SK-N-SH (cell line): Measurements from ENCODE around the gene CELSR1. TPM values are rescaled to one million over a fixed set of nuclear protein-coding genes. Genes with fewer than 3 reads are reported as not detected.

Experiments used
- CTCF ChIA-PET: fragments of 300-600, 350-600 bp; formaldehyde crosslinking; extraction: SDS; loops from one replicate; lab custom pipeline; 2021; lab: Yijun Ruan, JAX
- POLR2A ChIA-PET: fragments of 350-600 bp; sonication (Branson Sonifier 250); formaldehyde crosslinking; extraction: SDS; loops from one replicate; lab custom pipeline; 2020; ENCODE audit warnings: antibody characterized with exemption, inconsistent platforms; lab: Yijun Ruan, JAX
- DNase-seq: peaks from one replicate; pipeline ENCODE4 v3.0.0; 2012
- H2AFZ ChIP-seq: fragments of 200-600 bp; sonication (generic); 2 replicates; pipeline ENCODE4 v1.8.1; 2016; ENCODE audit warnings: antibody characterized with exemption, mild to moderate bottlenecking, low read depth
- H3F3A ChIP-seq: fragments of 200-600 bp; sonication (generic); replicated peaks from 2 replicates; pipeline ENCODE3; 2016; ENCODE audit warnings: antibody characterized with exemption, mild to moderate bottlenecking; ENCODE audit not compliant: insufficient read depth
- H3K27ac ChIP-seq, 2 experiments: fragments of 200-500 bp in 1 of 2; fragments of 200-600 bp in 1 of 2; sonication (Bioruptor generic) in 1 of 2; sonication (generic), shearing (Covaris generic) in 1 of 2; 2 replicates each; pipeline versions ENCODE4 v1.5.1 to v1.6.1; 2014 to 2016; ENCODE audit warnings: low read depth in 2 of 2, inconsistent platforms in 1 of 2, low read length in 1 of 2, mild to moderate bottlenecking in 1 of 2, mixed read lengths in 1 of 2
- H3K27me3 ChIP-seq: fragments of 200-600 bp; sonication (generic), shearing (Covaris generic); 2 replicates; pipeline ENCODE4 v1.6.1; 2016; ENCODE audit warnings: mixed run types; ENCODE audit not compliant: insufficient read depth
- H3K36me3 ChIP-seq, 2 experiments: fragments of 200-500 bp in 1 of 2; fragments of 200-600 bp in 1 of 2; sonication (Bioruptor generic) in 1 of 2; sonication (generic) in 1 of 2; replicated peaks in 1 of 2; 2 replicates each; pipeline versions ENCODE3 to v1.5.1; 2014 to 2016; ENCODE audit warnings: low read length in 1 of 2, mild to moderate bottlenecking in 1 of 2; ENCODE audit not compliant: insufficient read depth in 2 of 2, control insufficient read depth in 1 of 2
- H3K4me1 ChIP-seq, 2 experiments: fragments of 200-500 bp in 1 of 2; fragments of 200-600 bp in 1 of 2; sonication (Bioruptor generic) in 1 of 2; sonication (generic), shearing (Covaris generic) in 1 of 2; 2 replicates each; pipeline versions ENCODE4 v1.5.1 to v1.6.1; 2014 to 2016; ENCODE audit warnings: low read depth in 1 of 2, low read length in 1 of 2, mixed run types in 1 of 2; ENCODE audit not compliant: insufficient read depth in 2 of 2, control insufficient read depth in 1 of 2
- H3K4me2 ChIP-seq: fragments of 200-600 bp; sonication (generic), shearing (Covaris generic); 2 replicates; pipeline ENCODE4 v1.6.1; 2017; ENCODE audit warnings: mixed run types
- H3K4me3 ChIP-seq, 2 experiments: fragments of 200-500 bp in 1 of 2; fragments of 200-600 bp in 1 of 2; sonication (Bioruptor generic) in 1 of 2; sonication (generic), shearing (Covaris generic) in 1 of 2; 2 replicates each; pipeline versions ENCODE4 v1.5.1 to v1.8.1; 2014 to 2016; ENCODE audit warnings: low read depth in 2 of 2, inconsistent platforms in 1 of 2, low read length in 1 of 2, mild to moderate bottlenecking in 1 of 2, mixed read lengths in 1 of 2, moderate library complexity in 1 of 2
- H3K79me2 ChIP-seq: fragments of 200-600 bp; sonication (generic); 2 replicates; pipeline ENCODE4 v1.8.1; 2017; ENCODE audit warnings: mild to moderate bottlenecking; ENCODE audit not compliant: insufficient read depth
- H3K9ac ChIP-seq: fragments of 200-600 bp; sonication (generic); 2 replicates; pipeline ENCODE4 v1.6.1; 2017; ENCODE audit warnings: mixed run types
- H3K9me2 ChIP-seq: fragments of 200-600 bp; sonication (generic); 2 replicates; pipeline ENCODE4 v1.6.1; 2017; ENCODE audit warnings: mixed run types
- H3K9me3 ChIP-seq: fragments of 200-600 bp; sonication (generic); 2 replicates; pipeline ENCODE4 v1.6.1; 2017; ENCODE audit warnings: mixed run types, mild to moderate bottlenecking, moderate library complexity
- H4K20me1 ChIP-seq: fragments of 200-600 bp; sonication (generic); 2 replicates; pipeline ENCODE4 v1.6.1; 2017; ENCODE audit warnings: mild to moderate bottlenecking, mixed run types; ENCODE audit not compliant: insufficient read depth
- CHD2 ChIP-seq: fragments of 150-350 bp; IDR thresholded peaks from 2 replicates; pipeline ENCODE4 v1.6.1; 2018; ENCODE audit warnings: low read length; ENCODE audit not compliant: partially characterized antibody
- ELF1 ChIP-seq: IDR thresholded peaks from 2 replicates; pipeline ENCODE4 v1.4.0; 2012
- EZH2phosphoT487 ChIP-seq: fragments of 200-600 bp; sonication (generic); IDR thresholded peaks from 2 replicates; pipeline ENCODE4 v1.6.1; 2017; ENCODE audit warnings: low read depth, mixed run types, mild to moderate bottlenecking, antibody characterized with exemption, moderate library complexity, borderline replicate concordance
- FOXM1 ChIP-seq: IDR thresholded peaks from 2 replicates; pipeline ENCODE4 v1.4.0; 2012; ENCODE audit warnings: low read depth, mild to moderate bottlenecking
- GATA2 ChIP-seq: sonication (generic); formaldehyde crosslinking; IDR thresholded peaks from 2 replicates; pipeline ENCODE4 v1.5.0; 2020; ENCODE audit warnings: mild to moderate bottlenecking, missing genetic modification reagents
- JUND ChIP-seq: IDR thresholded peaks from 2 replicates; pipeline ENCODE4 v1.4.0; 2012
- MEF2A ChIP-seq: IDR thresholded peaks from 2 replicates; pipeline ENCODE4 v1.4.0; 2012; ENCODE audit warnings: low read depth, borderline replicate concordance
- MXI1 ChIP-seq: IDR thresholded peaks from 2 replicates; pipeline ENCODE4 v1.6.1; 2012; ENCODE audit warnings: mild to moderate bottlenecking, low read depth, low read length, improper control_type of control experiment
- NFIC ChIP-seq: IDR thresholded peaks from 2 replicates; pipeline ENCODE4 v1.4.0; 2012; ENCODE audit warnings: borderline replicate concordance
- NRF1 ChIP-seq: IDR thresholded peaks from 2 replicates; pipeline ENCODE4 v1.6.1; 2012; ENCODE audit warnings: low read depth, mild to moderate bottlenecking, low read length
- PBX3 ChIP-seq: IDR thresholded peaks from 2 replicates; pipeline ENCODE4; 2012
- REST ChIP-seq: IDR thresholded peaks from 2 replicates; pipeline ENCODE4 v1.6.1; 2012; ENCODE audit warnings: mild to moderate bottlenecking, low read depth, low read length, moderate library complexity
- RFX5 ChIP-seq: IDR thresholded peaks from 2 replicates; pipeline ENCODE4 v1.6.1; 2012; ENCODE audit warnings: mild to moderate bottlenecking, improper control_type of control experiment, low read length
- RXRA ChIP-seq: IDR thresholded peaks from 2 replicates; pipeline ENCODE4 v1.4.0; 2012; ENCODE audit warnings: low read depth, mild to moderate bottlenecking, borderline replicate concordance
- SIN3A ChIP-seq: IDR thresholded peaks from 2 replicates; pipeline ENCODE4 v1.6.1; 2012; ENCODE audit warnings: low read depth, mild to moderate bottlenecking, low read length, moderate library complexity, borderline replicate concordance
- TAF1 ChIP-seq: IDR thresholded peaks from 2 replicates; pipeline ENCODE4 v1.6.1; 2012; ENCODE audit warnings: low read depth, mild to moderate bottlenecking, low read length, moderate library complexity, borderline replicate concordance
- YY1 ChIP-seq: IDR thresholded peaks from 2 replicates; pipeline ENCODE4 v1.4.0; 2012; ENCODE audit warnings: low read depth, mild to moderate bottlenecking
- ZBTB33 ChIP-seq: IDR thresholded peaks from 2 replicates; pipeline ENCODE4 v1.4.0; 2012; ENCODE audit warnings: low read depth, borderline replicate concordance
- WGBS: methylation state at CpG from one replicate; pipeline ENCODE4 v1.1.6; 2017; ENCODE audit warnings: low lambda C conversion rate; 5-methylcytosine and 5-hydroxymethylcytosine counted together
- polyA plus RNA-seq, 3 experiments: library from polyadenylated mRNA; depleted of rRNA; stranded (reverse); fragments of >200 nt; gene quantifications; 2 replicates each; pipeline ENCODE4 v1.2.3, GENCODE V29; 2012
- TF ChIP-seq, protein P1 (sequence below): IDR thresholded peaks from 2 replicates; pipeline ENCODE4 v1.4.0; 2012; ENCODE audit warnings: low read depth, borderline replicate concordance
- TF ChIP-seq, protein P2 (sequence below): fragments of 150-350 bp; IDR thresholded peaks from 2 replicates; pipeline ENCODE4 v1.6.1; 2017; ENCODE audit warnings: antibody characterized with exemption, low read length, low read depth, borderline replicate concordance

The CELSR1 gene
- polyA plus RNA-seq, 1 of the 3 experiments (the other 2 are of a cell fraction): 5.0 TPM

GRCh38 chr22:46350646-46351045 lies 186.8 kb downstream of the CELSR1 start:
- Histone ChIP-seq H3K27me3 (no peaks in the 10 kb centered on the region), H3F3A (no peaks in the 10 kb centered on the region), H3K79me2 (0 out of 2 replicates have a peak, but pooled peaks cover 9% of the 10 kb centered on the region), H4K20me1 (peaks cover 21% of the 10 kb centered on the region; the same call in 1 of the 2 replicates), H3K9me2 (no peaks in the 10 kb centered on the region), H3K9me3 (no peaks in the 10 kb centered on the region), H3K36me3 (peaks cover 18 to 82% of the 10 kb centered on the region in 2 experiments), H3K4me2 (no peak overlapping the region), H3K9ac (no peak overlapping the region), H3K4me1 (no peaks in the 10 kb centered on the region), H3K4me3 (no peak overlapping the region), H3K27ac (no peak overlapping the region), H2AFZ (no peak overlapping the region)
- TF ChIP-seq SIN3A (no peak), FOXM1 (no peak), NFIC (no peak), TAF1 (no peak), GATA2 (CRISPR knock-in tag) (no peak), ELF1 (no peak), RFX5 (no peak), ZBTB33 (no peak), CHD2 (no peak), YY1 (no peak), NRF1 (no peak), MXI1 (no peak), RXRA (no peak), EZH2phosphoT487 (no peak), REST (no peak), MEF2A (no peak), PBX3 (no peak), JUND (no peak)
- TF ChIP-seq, protein P1, sequence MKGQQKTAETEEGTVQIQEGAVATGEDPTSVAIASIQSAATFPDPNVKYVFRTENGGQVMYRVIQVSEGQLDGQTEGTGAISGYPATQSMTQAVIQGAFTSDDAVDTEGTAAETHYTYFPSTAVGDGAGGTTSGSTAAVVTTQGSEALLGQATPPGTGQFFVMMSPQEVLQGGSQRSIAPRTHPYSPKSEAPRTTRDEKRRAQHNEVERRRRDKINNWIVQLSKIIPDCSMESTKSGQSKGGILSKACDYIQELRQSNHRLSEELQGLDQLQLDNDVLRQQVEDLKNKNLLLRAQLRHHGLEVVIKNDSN: no peak
- TF ChIP-seq, protein P2, sequence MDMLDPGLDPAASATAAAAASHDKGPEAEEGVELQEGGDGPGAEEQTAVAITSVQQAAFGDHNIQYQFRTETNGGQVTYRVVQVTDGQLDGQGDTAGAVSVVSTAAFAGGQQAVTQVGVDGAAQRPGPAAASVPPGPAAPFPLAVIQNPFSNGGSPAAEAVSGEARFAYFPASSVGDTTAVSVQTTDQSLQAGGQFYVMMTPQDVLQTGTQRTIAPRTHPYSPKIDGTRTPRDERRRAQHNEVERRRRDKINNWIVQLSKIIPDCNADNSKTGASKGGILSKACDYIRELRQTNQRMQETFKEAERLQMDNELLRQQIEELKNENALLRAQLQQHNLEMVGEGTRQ: no peak
- CTCF ChIA-PET: interaction anchor here (1.7 kb wide), 1 partner anchor 192 kb away, joined by 7 read pairs; no protein-coding TSS in a partner anchor
- WGBS: 97% methylated on average over 20 of the region's 20 CpGs
- no peak for DNase-seq
- POLR2A ChIA-PET: no interaction called here
